Fibroblast of skin of left quadriceps (primary cell): ENCODE results near the gene GCGR.

Experiments used
- DNase-seq, 2 experiments: peaks; one replicate each; pipeline ENCODE4 v3.0.0-alpha.2; 2013; ENCODE audit warnings: low read depth in 2 of 2

Gene GCGR

GRCh38 chr17:81846743-81847689, 43.1 kb downstream of the GCGR start:
- DNase-seq, result no peak

GRCh38 chr17:81849457-81849856, 45.5 kb downstream of the GCGR start:
- DNase-seq, result no peak

GRCh38 chr17:81851423-81851822, 47.5 kb downstream of the GCGR start:
- no peak for DNase-seq

GRCh38 chr17:81852237-81852636, 48.3 kb downstream of the GCGR start:
- DNase-seq, result no peak

GRCh38 chr17:81854974-81855774, 51.2 kb downstream of the GCGR start:
- no peak for DNase-seq

- no peak for DNase-seq
These were observed 54.4 kb downstream of the GCGR start for GRCh38 chr17:81858170-81858966.

GRCh38 chr17:81858967-81859905, 55.3 kb downstream of the GCGR start:
- no peak for DNase-seq

GRCh38 chr17:81859906-81860755, 56.2 kb downstream of the GCGR start, which contains the start of gene P4HB:
TSS of gene P4HB (minus strand) at chr17:81860535. CDS start at chr17:81860471, 64 bp downstream.
- no peak for DNase-seq

GRCh38 chr17:81860756-81861568, 57.0 kb downstream of the GCGR start:
- peak; percentile 100 for DNase-seq

- DNase-seq, result no peak
These were observed 59.2 kb downstream of the GCGR start for GRCh38 chr17:81863123-81863675.
